ENCODE results near the gene PIH1D2.

The PIH1D2 gene

GRCh38 chr11:112073941-112074811, at the start of gene PIH1D2, which contains the start of gene NKAPD1:
Gene PIH1D2 (minus strand): TSS chr11:112074017. CDS start chr11:112073174, 843 bp downstream.
Gene NKAPD1 (plus strand): TSS chr11:112074299. CDS start chr11:112075575, 1,276 bp downstream.
- peaks cover 11% of the 10 kb centered on the region for H3K4me1 ChIP-seq (ENCODE audit: control insufficient read depth, insufficient read depth, low read length)
- peak within 1 kb of the TSS; percentile 87 for H3K9ac ChIP-seq (ENCODE audit: low read length)
- peak within 1 kb of the TSS; percentile 95 for H3K4me3 ChIP-seq (ENCODE audit: low read length)
- H3K36me3 ChIP-seq (ENCODE audit: control insufficient read depth, insufficient read depth, low read length), result no peaks in the 10 kb centered on the region
- no peaks in the 10 kb centered on the region for H3K27me3 ChIP-seq (ENCODE audit: control insufficient read depth, insufficient read depth, low read length)
- H3K27ac ChIP-seq (ENCODE audit: low read depth, low read length), result peak within 1 kb of the TSS; percentile 86

- Histone ChIP-seq H3K4me1 (ENCODE audit: control insufficient read depth, insufficient read depth, low read length) (no peaks in the 10 kb centered on the region), H3K27ac (ENCODE audit: low read depth, low read length) (no peak overlapping the region), H3K36me3 (ENCODE audit: control insufficient read depth, insufficient read depth, low read length) (peaks cover 3% of the 10 kb centered on the region), H3K4me3 (ENCODE audit: low read length) (no peak overlapping the region), H3K9ac (ENCODE audit: low read length) (no peak overlapping the region), H3K27me3 (ENCODE audit: control insufficient read depth, insufficient read depth, low read length) (no peaks in the 10 kb centered on the region)
Measured at GRCh38 chr11:112123129-112123528, 49.3 kb upstream of the PIH1D2 start.

DNA sequence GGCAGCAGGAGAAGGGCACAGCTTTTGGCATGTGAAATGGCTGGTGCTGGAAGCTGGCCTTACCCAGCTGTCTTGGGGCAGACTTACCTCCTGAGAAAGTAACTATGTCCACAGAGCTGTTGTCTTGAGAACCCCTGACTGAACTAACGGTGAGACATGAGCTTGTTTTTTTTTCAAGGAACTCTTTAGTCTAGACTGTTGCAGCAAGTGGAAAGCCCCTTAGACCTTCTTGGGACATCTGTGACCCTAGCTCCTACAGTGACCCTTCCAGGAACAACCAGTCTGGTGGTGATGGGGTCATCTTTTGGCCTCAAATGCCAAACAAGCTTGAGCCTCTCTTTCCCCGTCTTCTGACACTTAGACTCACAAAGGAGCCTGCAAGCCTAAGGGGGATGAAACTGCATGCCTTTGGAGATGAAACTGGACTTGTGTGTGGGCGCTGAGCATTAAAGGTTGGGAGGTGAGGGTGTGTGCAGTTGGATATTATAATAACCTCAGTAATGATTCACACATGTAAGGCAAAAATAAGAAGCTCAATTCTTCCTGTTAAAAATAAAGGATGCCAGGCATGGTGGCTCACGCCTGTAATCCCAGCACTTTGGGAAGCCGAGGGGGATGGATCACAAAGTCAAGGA, 48.3 kb upstream of the PIH1D2 start:
- H3K4me1 ChIP-seq (ENCODE audit: control insufficient read depth, insufficient read depth, low read length), result no peaks in the 10 kb centered on the region
- H3K9ac ChIP-seq (ENCODE audit: low read length), result no peak overlapping the region
- no peak overlapping the region for H3K4me3 ChIP-seq (ENCODE audit: low read length)
- no peaks in the 10 kb centered on the region for H3K27me3 ChIP-seq (ENCODE audit: control insufficient read depth, insufficient read depth, low read length)
- no peak overlapping the region for H3K27ac ChIP-seq (ENCODE audit: low read depth, low read length)
- peaks cover 3% of the 10 kb centered on the region for H3K36me3 ChIP-seq (ENCODE audit: control insufficient read depth, insufficient read depth, low read length)

DNA sequence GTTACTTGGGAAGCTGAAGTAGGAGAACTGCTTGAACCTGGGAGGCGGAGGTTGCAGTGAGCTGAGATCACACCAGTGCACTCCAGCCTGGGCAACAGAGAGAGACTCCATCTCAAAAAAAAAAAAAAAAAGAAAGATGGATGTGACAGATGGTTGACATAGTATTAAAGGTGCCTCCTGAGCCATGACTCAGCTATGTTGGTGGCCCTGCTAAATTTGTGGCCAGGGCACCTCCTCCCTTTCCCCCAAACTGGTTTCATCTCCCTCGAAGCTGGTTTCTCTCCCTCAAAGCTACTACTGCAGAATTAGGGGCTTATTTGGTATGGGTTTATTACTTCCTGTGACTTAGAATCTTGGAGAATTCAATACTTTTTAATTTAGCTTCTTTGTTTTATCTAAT, 44.4 kb upstream of the PIH1D2 start:
- Histone ChIP-seq H3K4me3 (ENCODE audit: low read length) (no peak overlapping the region), H3K36me3 (ENCODE audit: control insufficient read depth, insufficient read depth, low read length) (peaks cover 3% of the 10 kb centered on the region), H3K27ac (ENCODE audit: low read depth, low read length) (no peak overlapping the region), H3K4me1 (ENCODE audit: control insufficient read depth, insufficient read depth, low read length) (no peaks in the 10 kb centered on the region), H3K9ac (ENCODE audit: low read length) (no peak overlapping the region), H3K27me3 (ENCODE audit: control insufficient read depth, insufficient read depth, low read length) (no peaks in the 10 kb centered on the region)

DNA sequence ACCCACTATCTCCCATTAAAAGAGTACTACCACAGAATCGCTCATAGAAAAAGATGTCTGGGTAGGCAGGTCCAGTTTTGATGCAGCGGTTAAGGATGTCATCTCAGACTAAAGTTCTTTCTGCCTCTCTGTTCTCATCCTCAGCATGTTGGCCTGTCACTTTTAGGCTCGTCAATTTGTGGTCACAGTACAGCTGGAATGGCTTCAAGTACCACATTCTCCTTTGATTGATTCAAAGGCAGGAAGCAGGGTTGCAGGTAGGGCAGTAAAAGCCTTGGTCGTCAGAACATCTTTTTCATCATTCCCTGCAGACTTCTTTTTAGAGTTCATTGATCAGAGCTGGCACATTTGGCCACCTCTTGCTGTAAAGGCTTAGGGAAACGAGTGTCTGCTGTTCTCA, 41.6 kb upstream of the PIH1D2 start:
- H3K36me3 ChIP-seq (ENCODE audit: control insufficient read depth, insufficient read depth, low read length), result peaks cover 3% of the 10 kb centered on the region
- no peak overlapping the region for H3K4me3 ChIP-seq (ENCODE audit: low read length)
- no peaks in the 10 kb centered on the region for H3K4me1 ChIP-seq (ENCODE audit: control insufficient read depth, insufficient read depth, low read length)
- no peak overlapping the region for H3K27ac ChIP-seq (ENCODE audit: low read depth, low read length)
- H3K27me3 ChIP-seq (ENCODE audit: control insufficient read depth, insufficient read depth, low read length), result no peaks in the 10 kb centered on the region
- no peak overlapping the region for H3K9ac ChIP-seq (ENCODE audit: low read length)

GRCh38 chr11:112114460-112114859, 40.6 kb upstream of the PIH1D2 start:
- H3K9ac ChIP-seq (ENCODE audit: low read length), result no peak overlapping the region
- peaks cover 3% of the 10 kb centered on the region for H3K36me3 ChIP-seq (ENCODE audit: control insufficient read depth, insufficient read depth, low read length)
- H3K27me3 ChIP-seq (ENCODE audit: control insufficient read depth, insufficient read depth, low read length), result no peaks in the 10 kb centered on the region
- H3K4me1 ChIP-seq (ENCODE audit: control insufficient read depth, insufficient read depth, low read length), result no peaks in the 10 kb centered on the region
- no peak overlapping the region for H3K27ac ChIP-seq (ENCODE audit: low read depth, low read length)
- no peak overlapping the region for H3K4me3 ChIP-seq (ENCODE audit: low read length)

- Histone ChIP-seq H3K4me1 (ENCODE audit: control insufficient read depth, insufficient read depth, low read length) (no peaks in the 10 kb centered on the region), H3K36me3 (ENCODE audit: control insufficient read depth, insufficient read depth, low read length) (no peaks in the 10 kb centered on the region), H3K4me3 (ENCODE audit: low read length) (no peak overlapping the region), H3K27ac (ENCODE audit: low read depth, low read length) (no peak overlapping the region), H3K9ac (ENCODE audit: low read length) (no peak overlapping the region), H3K27me3 (ENCODE audit: control insufficient read depth, insufficient read depth, low read length) (no peaks in the 10 kb centered on the region)
Measured at GRCh38 chr11:112113539-112114457, 40.0 kb upstream of the PIH1D2 start.

GRCh38 chr11:112106070-112106469, 32.3 kb upstream of the PIH1D2 start:
- Histone ChIP-seq H3K4me3 (ENCODE audit: low read length) (no peak overlapping the region), H3K9ac (ENCODE audit: low read length) (no peak overlapping the region), H3K4me1 (ENCODE audit: control insufficient read depth, insufficient read depth, low read length) (no peaks in the 10 kb centered on the region), H3K36me3 (ENCODE audit: control insufficient read depth, insufficient read depth, low read length) (no peaks in the 10 kb centered on the region), H3K27ac (ENCODE audit: low read depth, low read length) (no peak overlapping the region), H3K27me3 (ENCODE audit: control insufficient read depth, insufficient read depth, low read length) (no peaks in the 10 kb centered on the region)

GRCh38 chr11:112103446-112103845, 29.6 kb upstream of the PIH1D2 start:
- Histone ChIP-seq H3K4me3 (ENCODE audit: low read length) (no peak overlapping the region), H3K27ac (ENCODE audit: low read depth, low read length) (no peak overlapping the region), H3K4me1 (ENCODE audit: control insufficient read depth, insufficient read depth, low read length) (no peaks in the 10 kb centered on the region), H3K36me3 (ENCODE audit: control insufficient read depth, insufficient read depth, low read length) (no peaks in the 10 kb centered on the region), H3K9ac (ENCODE audit: low read length) (no peak overlapping the region), H3K27me3 (ENCODE audit: control insufficient read depth, insufficient read depth, low read length) (no peaks in the 10 kb centered on the region)

DNA sequence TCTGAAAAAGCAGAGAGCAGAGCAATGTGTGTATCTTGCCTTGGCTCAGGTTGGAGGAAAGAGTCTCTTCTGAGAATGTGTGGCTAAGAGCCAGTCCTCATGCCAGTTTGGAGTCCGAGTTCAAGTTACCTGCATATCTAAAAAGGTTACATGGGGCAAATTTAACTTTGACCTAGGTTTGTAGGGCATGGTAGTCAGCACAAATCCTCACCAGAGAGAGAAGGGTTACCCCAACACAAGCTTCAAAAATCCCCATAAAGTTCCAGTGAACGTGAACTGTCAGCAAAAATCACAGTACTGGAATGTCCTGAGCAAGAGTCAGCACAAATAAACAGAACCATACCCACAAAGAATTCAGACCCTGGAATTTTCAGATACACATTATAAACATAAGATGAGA, 26.6 kb upstream of the PIH1D2 start:
- peaks cover 2% of the 10 kb centered on the region for H3K36me3 ChIP-seq (ENCODE audit: control insufficient read depth, insufficient read depth, low read length)
- H3K27me3 ChIP-seq (ENCODE audit: control insufficient read depth, insufficient read depth, low read length), result no peaks in the 10 kb centered on the region
- H3K9ac ChIP-seq (ENCODE audit: low read length), result no peak overlapping the region
- no peak overlapping the region for H3K4me3 ChIP-seq (ENCODE audit: low read length)
- H3K4me1 ChIP-seq (ENCODE audit: control insufficient read depth, insufficient read depth, low read length), result no peaks in the 10 kb centered on the region
- H3K27ac ChIP-seq (ENCODE audit: low read depth, low read length), result no peak overlapping the region

DNA sequence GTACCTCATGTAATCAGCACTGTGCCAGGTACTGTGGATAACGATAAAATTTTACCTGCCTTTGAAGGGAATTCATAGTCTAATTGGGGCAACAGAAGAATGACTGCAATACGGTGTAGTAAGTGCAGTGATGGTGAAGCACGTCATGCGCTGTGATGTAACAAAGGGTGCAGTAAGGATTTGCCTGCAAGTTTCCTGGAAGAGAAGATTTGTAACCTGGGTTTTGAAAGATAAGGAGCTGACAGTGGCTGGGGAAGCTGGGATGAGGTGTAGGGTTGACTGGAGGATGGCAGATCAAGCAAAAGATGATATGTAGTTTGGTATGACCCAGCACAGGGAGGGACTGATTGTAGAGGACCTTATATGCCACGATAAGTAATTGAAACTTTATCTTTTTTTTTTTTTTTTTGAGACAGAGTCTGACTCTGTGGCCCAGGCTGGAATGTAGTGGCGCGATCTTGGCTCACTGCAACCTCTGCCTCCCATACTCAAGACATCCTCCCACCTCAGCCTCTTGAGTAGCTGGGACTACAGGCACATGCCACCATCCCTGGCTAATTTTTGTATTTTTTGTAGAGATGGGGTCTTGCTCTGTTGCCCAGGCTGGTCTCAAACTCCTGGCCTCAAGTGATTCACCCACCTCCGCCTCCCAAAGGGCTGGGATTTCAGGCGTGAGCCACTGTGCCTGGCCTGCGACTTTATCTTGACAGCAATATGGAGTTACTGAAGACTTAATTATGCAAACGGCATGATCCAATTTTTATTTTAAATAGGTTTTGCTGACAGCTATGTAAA, 24.1 kb upstream of the PIH1D2 start:
- peaks cover 2% of the 10 kb centered on the region for H3K36me3 ChIP-seq (ENCODE audit: control insufficient read depth, insufficient read depth, low read length)
- H3K9ac ChIP-seq (ENCODE audit: low read length), result no peak overlapping the region
- H3K27ac ChIP-seq (ENCODE audit: low read depth, low read length), result no peak overlapping the region
- H3K27me3 ChIP-seq (ENCODE audit: control insufficient read depth, insufficient read depth, low read length), result no peaks in the 10 kb centered on the region
- no peaks in the 10 kb centered on the region for H3K4me1 ChIP-seq (ENCODE audit: control insufficient read depth, insufficient read depth, low read length)
- no peak overlapping the region for H3K4me3 ChIP-seq (ENCODE audit: low read length)
